Right ventricle myocardium inferior (tissue), 1 donor: Measurements from ENCODE around the gene IQGAP2. TPM values are rescaled to one million over a fixed set of nuclear protein-coding genes. Genes with fewer than 3 reads are reported as not detected.
A peak's percentile ranks its signal among the peaks of the same experiment; 100 is the strongest.
"Not testable (repeated sequence)": the region's sequence is repeated elsewhere in the genome, so short reads cannot be mapped to it uniquely, and the experiment has no call there.

ENCODE experiments used
- ATAC-seq: fragments of 200-7000 bp; cut with Tn5 transposase; one replicate; pipeline ENCODE4 v1.9.1; 2020; ENCODE audit warnings: mild to moderate bottlenecking, moderate library complexity
- DNase-seq: peaks from one replicate; pipeline ENCODE4 v3.0.0; 2021; ENCODE audit errors: missing footprints
- intact Hi-C: fragments of 100-400 bp; cut with DNase I; formaldehyde crosslinking; loops from one replicate; pipeline ENCODE4 v1.11.0; 2022
- total RNA-seq: library from RNA; stranded (reverse); fragmentation: NEBNext Ultra II Directional; extraction: Animal tissue kit (Norgen Biotek cat#: 25700); gene quantifications from one replicate; pipeline ENCODE4 v1.2.1, GENCODE V29; 2021
- donor health status: DM: no; HTN: yes; CAD: no; lungs with severe emphysema.

Gene IQGAP2
- total RNA-seq, 1 donor from 2014 or later, result 4.9 TPM

GRCh38 chr5:76545184-76545583 is 142.1 kb downstream of the IQGAP2 start:
- ATAC-seq (no peak), DNase-seq (no peak)
- intact Hi-C loops, result no loop called here

- intact Hi-C loops, result no loop called here
- ATAC-seq (no peak), DNase-seq (no peak)
These were observed 143.5 kb downstream of the IQGAP2 start for GRCh38 chr5:76546497-76547102.

- intact Hi-C loops, result no loop called here
- peak; percentile 71 for ATAC-seq
- DNase-seq, result no peak
These were observed 144.3 kb downstream of the IQGAP2 start for GRCh38 chr5:76547242-76547890.

GRCh38 chr5:76547891-76548524 is 144.9 kb downstream of the IQGAP2 start:
- no peak for DNase-seq
- ATAC-seq, result no peak
- intact Hi-C loops, result no loop called here

- ATAC-seq (no peak), DNase-seq (no peak)
- intact Hi-C loops, result no loop called here
These were observed 145.6 kb downstream of the IQGAP2 start for GRCh38 chr5:76548525-76549229.

GRCh38 chr5:76550881-76551280 is 147.8 kb downstream of the IQGAP2 start:
- intact Hi-C loops, ATAC-seq, DNase-seq: not testable (repeated sequence)

- intact Hi-C loops, result no loop called here
- no peak for ATAC-seq
- no peak for DNase-seq
These were observed 149.5 kb downstream of the IQGAP2 start for GRCh38 chr5:76552546-76552945.

- intact Hi-C loops, result no loop called here
- no peak for DNase-seq
- no peak for ATAC-seq
These were observed 150.2 kb downstream of the IQGAP2 start for GRCh38 chr5:76553251-76553650.

- DNase-seq (no peak), ATAC-seq (no peak)
- intact Hi-C loops, result no loop called here
These were observed 152.0 kb downstream of the IQGAP2 start for GRCh38 chr5:76555114-76555513.

GRCh38 chr5:76555717-76556116 is 152.6 kb downstream of the IQGAP2 start:
- ATAC-seq, result no peak
- DNase-seq, result no peak
- intact Hi-C loops, result no loop called here

- ATAC-seq (no peak), DNase-seq (no peak)
- intact Hi-C loops, result no loop called here
These were observed 153.6 kb downstream of the IQGAP2 start for GRCh38 chr5:76556511-76557221.

GRCh38 chr5:76560952-76561891 is 158.1 kb downstream of the IQGAP2 start:
- intact Hi-C loops, result no loop called here
- no peak for DNase-seq
- no peak for ATAC-seq

- DNase-seq, result no peak
- ATAC-seq, result no peak
- intact Hi-C loops, result no loop called here
These were observed 158.9 kb downstream of the IQGAP2 start for GRCh38 chr5:76561959-76562358.

GRCh38 chr5:76565009-76565408 is 161.9 kb downstream of the IQGAP2 start:
- ATAC-seq, result no peak

GRCh38 chr5:76570153-76570552 is 167.1 kb downstream of the IQGAP2 start:
- intact Hi-C loops, result no loop called here
- ATAC-seq (no peak), DNase-seq (no peak)

More at GRCh38 chr5:76565009-76565408, 161.9 kb downstream of the IQGAP2 start:
- intact Hi-C loops, result no loop called here
- DNase-seq, result no peak

- DNase-seq (no peak), ATAC-seq (no peak)
- intact Hi-C loops, result no loop called here
These were observed 168.5 kb downstream of the IQGAP2 start for GRCh38 chr5:76571559-76571958.

- no peak for DNase-seq
- intact Hi-C loops, result no loop called here
- ATAC-seq, result no peak
These were observed 173.4 kb downstream of the IQGAP2 start for GRCh38 chr5:76576450-76576849.

- intact Hi-C loops, result no loop called here
- no peak for DNase-seq
- no peak for ATAC-seq
These were observed 173.9 kb downstream of the IQGAP2 start for GRCh38 chr5:76576996-76577395.
